Activated CD4-positive, alpha-beta T cell treated with anti-CD3 and anti-CD28 coated beads, Interleukin-2, Interleukin-6, amounts not matched to agents 100 ng/mL and 50 ng/mL, durations not matched to agents 16 hours and 8 hours (primary cell): ENCODE data around the gene CERS6.
"Not testable (repeated sequence)": the region's sequence is repeated elsewhere in the genome, so short reads cannot be mapped to it uniquely, and the experiment has no call there.

Experiments
- DNase-seq: peaks from one replicate; pipeline ENCODE4 v3.0.0-alpha.2; 2020

CERS6 gene

DNA sequence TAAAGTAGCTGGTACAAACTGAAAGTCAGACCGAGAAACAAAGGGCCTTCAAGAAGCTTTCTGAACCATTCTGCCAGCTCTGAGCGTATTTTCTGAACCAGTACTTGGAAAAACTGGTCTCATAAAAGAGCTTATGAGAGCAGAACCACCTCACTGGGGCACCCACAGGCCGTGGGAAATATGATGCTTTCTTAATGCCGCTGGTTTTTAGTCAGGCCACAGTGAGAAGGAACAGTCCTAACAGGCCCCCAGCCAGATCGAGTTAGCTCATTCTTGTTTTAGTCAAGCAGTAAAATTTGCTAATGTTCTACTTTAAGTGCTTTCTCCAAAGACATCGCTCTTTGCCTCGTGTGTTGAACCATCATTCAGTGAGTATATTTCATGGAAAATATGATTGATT, 333.7 kb downstream of the CERS6 start:
- DNase-seq: no peak

DNA sequence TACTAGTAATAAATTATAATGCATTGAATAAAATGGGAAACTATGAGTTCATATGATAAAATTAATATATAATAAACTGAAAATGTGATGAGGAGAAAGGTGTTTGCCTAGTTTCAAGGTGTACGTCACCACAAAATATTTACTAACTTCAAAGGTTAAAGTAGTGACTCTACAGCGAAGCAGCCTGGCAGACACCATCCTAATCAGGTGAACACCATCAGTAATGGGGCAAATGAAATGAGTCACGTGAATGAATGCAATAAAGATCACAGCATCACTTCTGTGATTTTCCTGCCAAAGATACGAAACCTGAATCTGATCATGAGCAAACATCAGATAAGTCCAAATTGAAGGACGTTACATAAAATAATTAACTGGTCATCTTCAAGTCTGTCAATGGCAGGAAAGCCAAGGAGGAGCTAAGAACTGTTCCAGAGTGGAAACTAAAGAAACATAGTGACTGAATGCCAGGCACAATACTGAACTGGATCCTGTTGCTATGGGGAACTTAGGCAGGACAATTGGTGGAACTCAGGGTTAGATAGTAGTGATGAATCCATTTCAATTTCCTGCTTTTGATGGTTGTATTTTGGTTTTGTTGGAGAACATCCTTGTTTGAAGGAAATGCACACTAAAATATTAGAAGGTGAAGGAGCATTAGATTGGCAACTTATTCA, 334.3 kb downstream of the CERS6 start:
- no peak for DNase-seq

DNA sequence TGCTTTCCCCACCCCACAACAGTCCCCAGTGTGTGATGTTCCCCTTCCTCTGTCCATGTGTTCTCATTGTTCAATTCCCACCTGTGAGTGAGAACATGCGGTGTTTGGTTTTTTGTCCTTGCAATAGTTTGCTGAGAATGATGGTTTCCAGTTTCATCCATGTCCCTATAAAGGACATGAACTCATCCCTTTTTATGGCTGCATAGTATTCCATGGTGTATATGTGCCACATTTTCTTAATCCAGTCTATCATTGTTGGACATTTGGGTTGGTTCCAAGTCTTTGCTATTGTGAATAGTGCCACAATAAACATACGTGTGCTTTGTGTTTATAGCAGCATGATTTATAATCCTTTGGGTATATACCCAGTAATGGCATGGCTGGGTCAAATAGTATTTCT, 335.1 kb downstream of the CERS6 start:
- DNase-seq: not testable (repeated sequence)

DNA sequence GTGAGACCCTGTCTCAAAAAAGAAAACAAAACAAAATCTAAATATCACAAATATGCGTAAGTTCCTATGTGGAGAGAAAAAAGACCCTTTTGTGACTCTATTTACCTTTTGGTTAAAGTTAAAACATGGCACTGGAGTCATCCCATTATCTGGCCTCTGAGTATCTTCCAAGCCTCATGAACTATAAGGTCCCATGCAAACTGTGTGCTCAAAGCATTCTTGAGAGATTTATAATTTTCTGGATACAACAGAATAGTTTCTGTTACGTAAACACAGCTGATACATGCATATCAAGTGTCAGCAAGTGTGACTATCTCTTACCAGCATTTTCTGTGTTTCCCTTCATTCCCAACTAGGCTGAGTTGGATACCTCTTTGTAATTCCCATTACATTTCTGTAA, 337.5 kb downstream of the CERS6 start:
- no peak for DNase-seq

DNA sequence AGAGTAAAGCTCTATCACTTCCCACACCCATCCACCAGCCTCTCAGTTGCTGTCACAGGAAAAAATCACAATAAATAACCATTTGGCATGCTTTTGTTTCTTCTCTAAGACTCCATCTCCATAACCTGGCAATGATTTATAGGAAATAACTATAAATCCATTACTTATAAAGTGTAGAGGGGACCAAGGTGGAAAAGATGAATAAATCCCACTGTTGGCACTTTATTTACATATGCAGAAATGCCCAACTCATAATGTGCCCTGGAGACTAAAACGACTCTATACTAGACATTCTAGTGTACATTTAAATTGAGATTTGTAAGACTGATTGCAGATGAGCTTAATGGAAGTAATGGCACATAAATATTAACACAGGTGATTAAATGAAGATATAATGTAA, 338.9 kb downstream of the CERS6 start:
- no peak for DNase-seq

DNA sequence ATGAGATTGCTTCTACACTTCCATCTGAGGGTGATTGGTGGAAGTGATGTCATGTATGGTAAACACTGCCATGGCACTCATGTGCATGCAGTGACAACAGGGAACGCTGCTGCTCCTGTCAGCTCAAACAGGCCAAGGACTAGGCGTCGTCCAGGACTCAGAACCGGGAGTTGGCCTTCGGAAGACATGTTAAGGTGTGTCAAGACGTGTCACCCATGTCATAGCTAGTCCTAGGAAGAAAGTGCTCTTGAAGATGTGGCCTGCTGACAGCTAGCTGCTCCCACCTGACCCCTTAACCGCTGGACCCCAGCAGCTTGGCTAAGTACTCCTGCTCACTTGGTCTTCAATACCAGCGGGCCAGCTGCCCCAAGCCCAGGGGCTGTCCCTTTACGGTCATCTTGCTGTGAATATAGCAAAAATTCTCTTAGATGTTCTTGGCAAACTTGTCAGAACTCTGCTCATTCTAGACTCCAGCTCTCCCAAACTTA, 340.1 kb downstream of the CERS6 start:
- no peak for DNase-seq

DNA sequence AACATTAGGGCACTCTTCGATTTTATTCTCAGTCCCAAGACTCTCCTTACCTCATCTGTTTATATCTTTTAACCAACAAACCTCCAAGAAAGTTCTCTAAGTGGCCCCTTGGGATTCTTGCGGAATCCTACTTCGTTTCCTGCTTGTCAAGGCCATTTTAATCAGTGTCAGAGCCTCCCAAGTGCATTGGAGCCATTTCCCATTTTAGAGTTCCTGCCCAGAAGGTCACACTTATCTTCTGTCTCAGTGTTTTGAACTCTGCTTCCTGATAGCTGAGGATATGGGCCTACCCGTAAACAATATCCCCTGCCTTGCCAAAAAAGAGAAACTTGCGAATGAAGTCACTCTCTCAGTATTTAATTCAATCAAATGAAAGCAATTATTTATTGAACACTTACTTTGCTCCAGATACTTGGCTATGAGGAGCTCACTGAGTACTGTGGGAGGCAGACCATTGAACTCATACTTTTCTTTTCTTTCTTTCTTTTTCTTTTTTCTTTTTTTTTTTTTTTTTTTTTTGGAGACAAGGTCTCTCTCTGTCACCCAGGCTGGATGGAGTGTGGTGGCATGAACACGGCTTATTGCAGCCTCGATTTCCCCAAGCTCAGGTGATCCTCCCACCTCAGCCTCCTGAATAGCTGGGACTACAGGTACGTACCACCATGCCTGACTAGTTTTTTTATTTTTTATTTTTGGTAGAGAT, 340.7 kb downstream of the CERS6 start:
- DNase-seq: no peak

DNA sequence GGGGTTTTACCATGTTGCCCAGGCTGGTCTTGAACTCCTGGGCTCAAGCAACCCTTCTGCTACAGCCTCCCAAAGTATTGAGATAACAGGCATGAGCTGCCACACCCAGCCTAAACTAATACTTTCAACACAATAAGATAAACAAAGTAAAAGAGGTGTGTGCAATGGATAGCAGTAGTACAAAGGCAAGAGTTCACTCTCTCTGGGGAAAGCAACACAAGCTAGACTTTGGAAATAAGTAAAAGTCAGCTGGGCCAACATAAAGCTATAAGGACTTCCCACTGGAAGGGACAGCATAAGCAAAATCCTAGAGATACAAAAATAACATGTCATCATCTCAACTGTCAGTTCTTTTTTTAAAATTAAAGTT, 341.2 kb downstream of the CERS6 start:
- DNase-seq: no peak

DNA sequence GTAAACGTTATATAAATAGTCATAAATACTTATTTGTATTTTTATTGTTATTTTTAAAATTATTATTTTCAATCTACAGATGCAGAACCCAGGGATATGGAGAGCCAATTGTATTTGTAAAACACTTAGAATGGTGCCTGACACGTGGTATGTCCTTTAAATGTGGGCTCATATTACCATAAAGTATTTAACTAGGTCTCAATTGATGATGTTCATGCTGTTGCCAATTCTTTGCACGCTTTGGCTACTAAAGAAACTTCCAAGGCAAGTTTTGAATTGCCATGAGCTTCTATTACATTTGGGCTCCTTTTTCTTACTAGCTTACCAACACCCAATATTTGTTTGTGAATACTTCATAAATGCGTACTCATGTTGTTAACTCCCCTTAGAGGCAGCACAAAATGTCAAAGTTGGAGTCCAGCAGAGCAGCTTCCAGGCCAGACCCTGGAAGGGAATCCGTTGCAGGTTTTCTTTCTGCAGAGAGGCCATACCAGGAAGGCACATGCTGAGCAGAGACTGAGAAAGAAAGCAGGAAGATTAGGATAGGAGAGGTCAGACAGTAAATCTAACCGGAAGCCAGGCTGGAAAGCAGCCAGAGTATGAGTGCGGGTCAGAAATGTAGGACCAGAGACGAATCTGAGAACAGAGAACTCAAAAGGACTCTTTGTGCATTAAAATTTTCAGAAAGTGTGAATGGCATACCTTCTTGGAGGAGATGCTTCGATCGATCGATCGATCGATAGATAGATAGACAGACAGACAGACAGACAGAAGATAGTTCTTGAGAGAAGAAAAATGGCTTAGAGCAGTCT, 342.2 kb downstream of the CERS6 start:
- no peak for DNase-seq

DNA sequence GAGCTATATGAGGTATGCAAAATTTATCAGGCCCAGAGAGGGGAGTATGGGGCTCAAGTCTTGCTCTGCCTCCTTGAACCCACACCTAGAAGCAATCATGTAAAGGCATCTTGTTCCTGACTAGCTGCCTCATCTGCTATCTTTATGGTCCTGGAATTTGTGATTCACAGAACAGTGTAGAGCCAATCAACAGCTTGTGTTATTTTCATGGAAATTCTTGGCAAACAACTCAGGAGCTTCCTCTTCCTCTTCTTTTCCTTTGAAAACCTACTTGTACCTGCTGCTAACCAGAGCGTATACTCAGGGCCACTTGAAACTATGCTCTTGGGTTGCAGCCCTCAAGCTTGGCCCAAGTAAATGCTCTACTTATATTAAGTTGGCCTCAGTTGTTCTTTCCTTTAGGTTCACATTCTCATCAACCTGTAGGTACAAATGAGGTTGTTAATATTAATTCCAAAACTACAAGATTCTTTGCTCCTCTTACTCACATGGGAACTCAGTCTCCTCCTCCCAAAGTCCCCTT, 342.9 kb downstream of the CERS6 start:
- DNase-seq: no peak

DNA sequence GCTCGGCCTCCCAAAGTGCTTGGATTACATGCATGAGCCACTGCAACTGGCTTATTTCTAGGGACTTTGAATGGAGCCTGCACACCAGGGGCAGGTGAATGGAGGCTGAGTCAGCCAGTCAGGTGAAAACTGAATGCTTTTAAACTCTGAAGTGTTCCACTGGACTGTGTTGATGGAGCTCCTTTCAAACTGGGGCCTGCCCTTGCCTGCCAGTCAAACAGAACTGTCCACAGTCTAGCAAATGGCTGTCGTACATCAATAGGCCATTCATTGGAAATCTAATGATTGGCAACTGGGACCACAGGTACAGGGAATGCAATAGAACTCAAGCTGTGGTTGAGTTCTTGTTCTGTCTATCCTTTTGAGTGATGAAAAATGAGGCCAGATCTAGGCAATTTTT, 345.4 kb downstream of the CERS6 start:
- DNase-seq: no peak

DNA sequence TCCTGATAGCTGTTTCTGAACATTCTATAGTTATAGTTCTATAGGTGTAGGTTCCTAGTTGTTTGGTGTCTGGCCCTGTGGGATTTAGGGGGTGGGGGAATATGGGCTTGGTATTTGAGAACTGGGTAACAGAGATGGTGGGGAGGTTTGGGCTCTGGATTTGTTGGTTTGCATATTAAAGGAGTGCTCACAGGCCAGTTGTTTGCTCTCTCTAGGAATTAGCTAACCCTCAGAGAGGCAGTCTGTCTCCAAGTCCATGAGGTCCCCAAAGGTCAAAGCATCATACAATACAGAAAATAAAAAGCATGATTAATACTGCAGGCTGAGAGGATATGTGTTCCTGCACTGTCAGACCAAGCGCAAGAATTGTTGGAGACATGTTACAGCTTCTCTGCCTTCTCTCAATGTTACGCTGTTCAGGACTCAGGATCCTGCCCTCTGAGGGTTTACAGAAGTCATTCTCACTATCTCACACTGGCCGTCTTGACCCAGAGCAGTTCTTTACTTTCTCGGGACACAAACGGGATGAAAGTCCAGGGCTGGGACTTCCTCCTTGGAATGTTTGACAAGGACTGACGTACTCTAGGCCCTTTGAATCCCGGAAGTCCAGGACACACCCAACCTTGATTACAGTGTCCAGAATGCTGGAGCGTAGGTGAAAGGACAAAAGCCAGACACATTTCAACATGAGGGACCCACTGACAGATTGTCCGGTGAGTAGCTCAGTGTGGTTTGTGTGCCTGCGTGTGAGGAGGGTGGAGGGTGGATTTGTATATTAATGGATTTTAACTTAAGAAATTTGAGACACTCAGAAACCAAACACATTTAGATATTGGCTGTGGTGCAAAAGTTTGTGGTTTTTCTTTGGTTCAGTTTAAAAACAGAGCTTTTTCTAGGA, 346.1 kb downstream of the CERS6 start, which contains the start of gene NOSTRIN:
NOSTRIN (plus strand) TSS at position 677 of the 898 bp plus-strand sequence; CDS start at position 687, 10 bp downstream.
- DNase-seq: no peak

DNA sequence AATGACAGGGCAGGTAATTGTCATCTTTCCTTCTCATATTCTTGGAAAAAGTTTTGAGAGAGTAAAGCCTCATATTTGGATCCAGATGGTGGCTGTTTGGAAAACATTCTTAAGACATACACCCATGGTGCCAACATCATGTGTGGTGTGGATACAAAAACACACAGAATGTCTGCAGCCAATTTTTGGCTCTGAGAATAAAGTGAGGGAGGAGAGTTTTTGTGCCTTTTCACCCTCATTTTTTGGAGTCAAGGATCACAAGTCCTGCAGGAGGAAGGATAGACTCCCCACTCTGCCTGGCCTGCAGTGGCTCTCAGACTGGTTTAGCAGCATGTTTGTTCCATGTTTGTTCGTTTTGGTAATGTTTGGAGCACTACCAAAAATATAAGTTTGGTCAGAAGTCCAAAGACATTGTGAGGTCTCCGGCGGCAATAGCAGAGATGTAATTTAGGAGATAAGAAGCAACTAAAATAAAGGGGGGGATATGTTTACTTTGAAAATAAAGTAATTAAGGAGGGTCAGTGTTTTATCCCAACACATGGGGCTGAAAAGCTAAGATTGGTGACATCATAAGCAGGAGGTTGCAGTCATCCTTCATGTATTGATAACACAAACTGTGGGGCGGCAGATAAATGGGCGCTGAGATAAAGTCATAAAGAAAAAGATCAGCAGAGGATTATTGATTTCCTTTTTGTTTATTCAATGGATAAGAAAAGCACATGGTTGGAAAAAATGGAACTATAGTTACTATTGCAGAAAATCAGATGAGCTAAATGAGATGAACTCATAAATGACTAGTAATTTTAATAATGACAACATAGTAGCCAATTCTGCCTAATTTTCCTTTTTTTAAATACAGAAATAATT, 347.0 kb downstream of the CERS6 start:
- DNase-seq: no peak

DNA sequence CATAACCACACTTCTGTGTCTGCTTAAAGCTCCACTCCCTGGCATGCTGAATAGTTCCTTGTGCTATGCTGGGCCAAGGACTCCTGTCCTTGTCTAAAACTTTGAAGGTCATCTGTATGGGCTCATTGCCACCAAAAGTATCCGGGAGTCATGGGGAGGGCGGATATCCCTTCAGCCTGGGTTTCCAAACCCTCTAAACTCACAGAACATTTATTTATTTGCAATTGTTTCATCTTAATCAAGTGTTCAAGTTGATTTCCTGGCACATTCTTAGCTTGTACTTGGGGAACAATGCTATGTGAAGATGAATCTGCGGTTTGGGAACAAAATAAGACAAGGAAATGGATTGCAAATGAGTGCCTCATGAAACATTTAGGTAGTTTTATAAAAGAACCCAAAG, 348.1 kb downstream of the CERS6 start:
- DNase-seq: no peak

DNA sequence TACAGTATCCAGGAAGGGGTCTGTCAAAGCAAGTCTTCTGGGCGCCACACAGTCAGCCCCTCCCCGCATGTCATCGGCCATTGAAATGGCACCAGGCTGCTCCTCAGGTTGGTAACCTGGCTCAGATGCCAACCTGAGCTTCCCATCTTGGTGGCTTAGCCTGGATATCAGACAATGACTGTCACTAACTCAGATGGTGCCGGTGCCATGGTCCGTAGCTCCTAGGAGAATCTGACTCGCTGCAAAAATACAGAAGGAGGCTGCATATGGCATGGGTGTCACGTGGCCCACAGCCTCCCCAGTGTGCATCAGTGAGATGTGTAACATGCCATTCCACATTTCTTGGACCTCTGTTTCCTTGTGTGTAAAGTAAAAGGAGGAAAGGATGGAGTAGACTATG, 349.5 kb downstream of the CERS6 start:
- DNase-seq: no peak

DNA sequence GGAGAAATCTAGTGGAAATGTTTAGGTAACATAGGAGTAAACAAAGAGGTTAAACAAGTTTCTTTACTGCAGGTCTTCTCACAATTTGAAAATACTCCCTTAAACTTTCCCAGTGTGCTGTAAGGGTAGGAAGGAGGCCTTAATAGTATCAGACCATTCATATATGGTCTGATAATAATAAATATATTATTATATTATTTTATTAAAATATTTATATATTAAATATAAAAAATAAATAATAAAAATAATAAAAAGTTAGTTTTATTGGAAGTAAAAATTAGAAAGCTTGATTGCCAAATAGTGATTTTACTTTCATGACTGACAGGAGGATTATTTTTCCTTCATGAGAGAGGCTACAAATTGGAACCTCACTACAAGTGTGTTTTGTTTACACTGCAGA, 353.5 kb downstream of the CERS6 start:
- DNase-seq: no peak

DNA sequence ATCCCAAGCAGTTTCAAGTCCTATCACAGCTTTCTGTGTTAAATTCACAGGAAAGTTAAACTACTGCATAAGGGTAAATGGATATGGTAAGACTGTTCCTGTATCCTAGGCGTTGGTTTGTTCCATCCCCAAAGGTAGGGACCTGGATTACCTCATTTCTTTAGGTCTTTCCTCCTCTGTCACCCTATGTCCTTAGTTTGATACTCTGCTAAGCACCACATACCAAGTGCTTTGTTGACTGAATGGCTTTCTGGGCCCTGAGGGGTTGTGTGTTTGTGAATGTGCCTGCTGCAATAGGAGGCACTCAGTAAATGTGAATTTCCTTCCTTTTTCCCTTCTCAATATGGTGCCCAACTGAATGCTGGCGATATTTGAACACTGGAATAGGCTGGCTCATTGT, 354.2 kb downstream of the CERS6 start:
- no peak for DNase-seq

DNA sequence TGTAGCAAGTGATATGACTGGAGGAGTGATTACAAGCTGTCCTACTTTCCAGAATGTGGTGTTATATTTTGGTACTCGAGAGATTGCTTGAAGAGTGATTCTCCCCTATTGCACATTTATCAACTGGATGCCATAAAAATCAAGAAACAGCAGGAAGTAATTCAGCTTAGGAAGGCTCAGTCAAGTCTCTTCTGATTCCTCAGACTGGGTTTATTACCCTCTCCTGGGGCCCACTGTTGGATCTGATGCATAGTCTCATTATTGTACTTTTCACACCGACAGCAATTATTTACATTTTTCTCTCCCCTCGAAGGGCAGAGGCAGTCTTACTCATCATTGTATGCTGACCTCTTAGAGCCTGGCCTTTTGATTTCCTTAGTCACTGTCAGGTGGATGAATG, 355.6 kb downstream of the CERS6 start:
- no peak for DNase-seq

DNA sequence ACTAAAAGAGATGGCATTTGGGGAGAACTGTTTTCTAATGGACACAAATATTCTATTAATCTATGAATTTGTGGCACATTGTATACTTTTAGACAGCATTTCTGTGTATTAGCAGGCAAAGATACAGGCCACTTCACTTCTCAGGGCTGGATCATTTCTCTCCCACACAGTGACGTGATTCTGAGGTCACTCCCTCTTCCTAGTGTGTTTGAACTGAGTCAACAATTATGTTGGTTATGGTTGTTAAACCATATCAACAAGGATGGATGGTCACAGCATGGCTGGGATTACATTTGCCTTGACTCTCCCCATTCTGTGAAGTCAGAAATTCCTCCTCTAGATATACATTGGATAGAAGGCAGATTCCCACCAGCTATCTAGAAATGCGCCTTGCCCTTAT, 358.0 kb downstream of the CERS6 start:
- DNase-seq: no peak

DNA sequence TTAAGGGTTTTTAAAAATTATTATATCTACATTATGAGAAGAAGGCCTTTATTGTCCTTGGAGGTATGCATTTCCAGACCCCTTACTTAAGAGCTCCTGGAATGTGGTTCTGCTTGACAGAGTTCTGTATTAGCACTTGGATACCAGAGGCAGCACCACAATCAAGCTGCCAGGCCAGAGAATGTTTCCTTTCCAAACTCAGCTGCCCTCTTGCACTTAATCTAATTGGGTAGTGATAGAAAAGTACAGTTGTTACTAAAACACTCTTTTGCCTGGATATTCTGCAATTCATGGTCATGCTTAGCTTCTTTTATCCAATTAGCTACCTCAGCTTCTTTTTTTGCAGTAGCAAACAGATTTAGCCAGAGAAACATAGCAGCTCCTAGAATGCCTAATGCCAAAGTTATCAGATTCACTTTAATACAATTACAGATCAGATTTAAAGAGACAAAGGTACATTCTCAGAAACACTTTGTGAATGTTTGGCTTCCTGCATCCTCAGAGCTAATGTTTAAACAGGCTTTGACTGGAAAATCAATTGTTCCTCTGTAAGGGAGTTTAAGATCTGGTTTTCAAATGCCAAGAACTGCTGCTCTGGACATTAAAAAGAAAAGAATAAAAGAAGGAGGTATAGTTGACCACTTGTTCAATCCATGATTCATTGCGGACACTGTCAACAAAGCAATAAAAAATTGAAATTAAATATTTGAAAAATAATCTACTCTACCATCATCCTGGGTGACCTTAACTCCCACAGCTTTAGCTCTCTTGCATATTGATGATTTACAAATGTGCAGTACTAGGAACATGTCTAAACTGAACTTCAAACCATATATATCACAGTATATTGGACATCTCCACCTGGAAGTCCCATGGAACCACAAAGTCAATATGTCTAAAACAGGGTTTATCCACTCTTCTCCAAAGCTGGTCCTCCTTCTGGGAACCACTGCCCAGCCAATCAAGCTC, 359.2 kb downstream of the CERS6 start:
- DNase-seq: no peak
